KMS-11 (cell line): ENCODE results near the gene S100PBP.

Experiments
- H2AFZ ChIP-seq: fragments of 200-600 bp; sonication (generic); 2 replicates; pipeline ENCODE4 v1.6.1; 2016; ENCODE audit warnings: antibody characterized with exemption, mixed run types, low read depth
- H3K27ac ChIP-seq: fragments of 200-600 bp; sonication (generic); 2 replicates; pipeline ENCODE4 v1.6.1; 2016; ENCODE audit warnings: mild to moderate bottlenecking, mixed run types
- H3K27me3 ChIP-seq: fragments of 200-600 bp; sonication (generic); 2 replicates; pipeline ENCODE4 v1.6.1; 2017; ENCODE audit warnings: mild to moderate bottlenecking, low read depth, mixed run types, moderate library complexity; ENCODE audit not compliant: insufficient read depth
- H3K36me3 ChIP-seq: fragments of 200-600 bp; sonication (generic); 2 replicates; pipeline ENCODE4 v1.6.1; 2017; ENCODE audit warnings: mild to moderate bottlenecking, mixed run types; ENCODE audit not compliant: insufficient read depth
- H3K4me1 ChIP-seq: fragments of 200-600 bp; sonication (generic); 2 replicates; pipeline ENCODE4 v1.6.1; 2016; ENCODE audit warnings: mild to moderate bottlenecking, low read depth, mixed run types; ENCODE audit not compliant: poor library complexity, severe bottlenecking
- H3K4me2 ChIP-seq: fragments of 200-600 bp; sonication (generic); 2 replicates; pipeline ENCODE4 v1.7.0; 2016; ENCODE audit warnings: mild to moderate bottlenecking, mixed run types
- H3K4me3 ChIP-seq: fragments of 200-600 bp; sonication (generic); IDR thresholded peaks from 2 replicates; pipeline ENCODE4 v1.6.1; 2017; ENCODE audit warnings: low read depth, low read length, mixed read lengths; ENCODE audit not compliant: insufficient read depth
- H3K79me2 ChIP-seq: fragments of 200-600 bp; sonication (generic); 2 replicates; pipeline ENCODE4 v1.6.1; 2016; ENCODE audit warnings: low read depth, mixed run types; ENCODE audit not compliant: insufficient read depth
- H3K9ac ChIP-seq: fragments of 200-600 bp; sonication (generic); 2 replicates; pipeline ENCODE4 v1.6.1; 2016; ENCODE audit warnings: mild to moderate bottlenecking, mixed run types
- H4K20me1 ChIP-seq: fragments of 200-600 bp; sonication (generic); 2 replicates; pipeline ENCODE4 v1.6.1; 2016; ENCODE audit warnings: mild to moderate bottlenecking, mixed run types; ENCODE audit not compliant: insufficient read depth
- CTCF ChIP-seq: fragments of 200-600 bp; sonication (generic); conservative IDR thresholded peaks from 2 replicates; pipeline ENCODE4 v1.6.1; 2017; ENCODE audit warnings: low read depth, mild to moderate bottlenecking, antibody characterized with exemption, low read length, moderate library complexity, mixed read lengths

S100PBP gene

GRCh38 chr1:32899586-32900296 lies 82.3 kb downstream of the S100PBP start:
- H3K79me2 ChIP-seq, result no peaks in the 10 kb centered on the region
- no peak for TF ChIP-seq CTCF
- H3K27me3 ChIP-seq, result no peaks in the 10 kb centered on the region
- no peak overlapping the region for H3K27ac ChIP-seq
- H3K9ac ChIP-seq, result no peak overlapping the region
- no peak overlapping the region for H2AFZ ChIP-seq
- no peaks in the 10 kb centered on the region for H3K36me3 ChIP-seq
- H4K20me1 ChIP-seq, result no peaks in the 10 kb centered on the region
- H3K4me2 ChIP-seq, result no peak overlapping the region
- H3K4me1 ChIP-seq, result no peaks in the 10 kb centered on the region
- H3K4me3 ChIP-seq, result no peak overlapping the region

- peak overlapping the region; percentile 37; the same call in 1 of the 2 replicates for H3K9ac ChIP-seq
- no peaks in the 10 kb centered on the region for H4K20me1 ChIP-seq
- TF ChIP-seq CTCF, result no peak
- no peaks in the 10 kb centered on the region for H3K27me3 ChIP-seq
- H2AFZ ChIP-seq, result peak overlapping the region; percentile 41
- no peak overlapping the region for H3K27ac ChIP-seq
- H3K4me3 ChIP-seq, result peak overlapping the region; percentile 51
- H3K4me1 ChIP-seq, result no peaks in the 10 kb centered on the region
- no peaks in the 10 kb centered on the region for H3K79me2 ChIP-seq
- no peaks in the 10 kb centered on the region for H3K36me3 ChIP-seq
- peak overlapping the region; percentile 39; the same call in 1 of the 2 replicates for H3K4me2 ChIP-seq
These were observed 83.0 kb downstream of the S100PBP start for GRCh38 chr1:32900371-32900955.

GRCh38 chr1:32900956-32901822 lies 83.7 kb downstream of the S100PBP start, which contains the start of gene TMEM54:
TSS of gene TMEM54 (minus strand) at chr1:32901389. CDS start at chr1:32901238, 151 bp downstream.
- H3K79me2 ChIP-seq, result no peaks in the 10 kb centered on the region
- no peaks in the 10 kb centered on the region for H3K36me3 ChIP-seq
- H3K27ac ChIP-seq, result no peak within 1 kb of the TSS
- TF ChIP-seq CTCF, result no peak
- no peaks in the 10 kb centered on the region for H4K20me1 ChIP-seq
- H3K4me1 ChIP-seq, result no peaks in the 10 kb centered on the region
- H3K4me2 ChIP-seq, result peak within 1 kb of the TSS; percentile 68
- peak within 1 kb of the TSS; percentile 51 for H3K4me3 ChIP-seq
- peak within 1 kb of the TSS; percentile 44; the same call in 1 of the 2 replicates for H3K9ac ChIP-seq
- H2AFZ ChIP-seq, result peak within 1 kb of the TSS; percentile 76
- no peaks in the 10 kb centered on the region for H3K27me3 ChIP-seq

- Histone ChIP-seq H3K27ac (no peak overlapping the region), H2AFZ (peak overlapping the region; percentile 76), H3K4me3 (no peak overlapping the region), H3K79me2 (no peaks in the 10 kb centered on the region), H3K9ac (peak overlapping the region; percentile 44; the same call in 1 of the 2 replicates), H3K27me3 (no peaks in the 10 kb centered on the region), H3K36me3 (no peaks in the 10 kb centered on the region), H3K4me2 (peak overlapping the region; percentile 68), H3K4me1 (no peaks in the 10 kb centered on the region), H4K20me1 (no peaks in the 10 kb centered on the region)
- no peak for TF ChIP-seq CTCF
These were observed 84.5 kb downstream of the S100PBP start for GRCh38 chr1:32901823-32902534.
